GM18520 (cell line): Measurements from ENCODE around the gene PHACTR2.

ENCODE experiments used
- ATAC-seq: cut with Tn5 transposase; IDR thresholded peaks from one replicate; pipeline ENCODE4 v1.9.1; 2021; ENCODE audit not compliant: unreplicated experiment

Gene PHACTR2

DNA sequence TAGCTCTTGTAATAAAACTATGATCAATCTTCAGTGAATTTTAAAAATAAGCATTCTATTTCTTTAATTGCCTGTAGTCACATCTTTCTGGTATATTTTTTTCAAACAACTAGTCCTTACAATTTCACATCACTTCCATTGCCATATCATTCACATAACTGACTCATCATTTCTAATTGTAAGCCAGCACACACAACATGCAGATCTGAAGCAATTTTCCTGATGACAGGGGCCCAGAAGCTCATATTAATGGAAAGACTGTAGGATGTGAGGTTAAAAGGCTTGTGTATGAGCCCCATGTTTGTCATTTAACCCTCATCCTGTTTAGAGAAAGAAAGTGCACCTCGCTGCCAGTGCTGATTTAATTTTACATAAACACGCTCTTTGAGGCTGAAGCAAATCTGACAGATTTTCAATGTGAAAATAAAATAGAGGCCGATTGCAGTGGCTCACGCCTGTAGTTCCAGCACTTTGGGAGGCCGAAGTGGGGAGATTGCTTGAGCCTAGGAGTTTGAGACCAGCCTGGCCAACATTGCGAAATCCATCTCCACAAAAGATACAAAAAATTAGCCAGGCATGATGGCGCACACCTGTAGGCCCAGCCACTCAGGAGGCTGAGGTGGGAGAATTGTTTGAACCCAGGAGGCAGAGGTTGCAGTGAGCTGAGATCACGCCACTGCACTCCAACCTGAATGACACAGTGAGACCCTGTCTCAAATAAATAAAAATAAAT is 125.2 kb downstream of the PHACTR2 start:
- ATAC-seq, result no peak

DNA sequence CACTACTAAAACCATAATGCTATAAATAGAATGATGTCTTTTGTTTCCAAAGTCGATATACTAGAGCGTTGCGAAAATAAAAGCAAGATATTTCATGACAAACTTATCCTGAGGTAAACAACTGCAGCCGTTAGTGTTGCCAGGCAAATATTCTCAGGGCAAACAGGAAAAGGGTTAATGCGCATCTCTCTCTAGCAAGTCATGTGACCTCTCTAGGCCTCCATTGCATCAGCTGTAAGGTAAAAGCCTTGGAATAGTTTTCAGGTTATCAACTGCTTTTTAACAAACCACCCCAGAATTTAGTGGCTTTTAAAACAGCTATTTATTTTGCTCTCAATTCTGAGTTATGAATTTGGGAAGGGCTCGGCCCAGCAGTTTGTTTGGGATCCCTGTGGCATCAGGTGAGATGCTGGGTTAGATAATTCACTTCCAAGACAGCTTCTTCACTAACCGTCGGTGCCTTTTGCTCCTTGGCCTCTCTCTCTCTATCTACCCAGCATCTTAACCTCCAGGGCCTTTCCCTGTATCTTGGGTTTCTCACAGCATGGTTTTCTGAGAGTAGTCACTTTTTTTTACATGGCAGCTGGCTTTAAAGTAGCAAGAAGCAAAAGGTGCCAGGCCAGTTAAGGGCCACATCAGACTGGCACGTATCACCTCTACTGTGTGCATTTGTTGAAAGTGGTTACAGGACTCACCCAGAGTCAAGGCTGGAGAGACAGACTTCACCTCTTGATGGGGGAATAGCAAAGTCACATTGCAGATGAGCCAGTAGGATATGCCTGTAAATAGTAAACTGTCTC is 126.2 kb downstream of the PHACTR2 start:
- no peak for ATAC-seq

DNA sequence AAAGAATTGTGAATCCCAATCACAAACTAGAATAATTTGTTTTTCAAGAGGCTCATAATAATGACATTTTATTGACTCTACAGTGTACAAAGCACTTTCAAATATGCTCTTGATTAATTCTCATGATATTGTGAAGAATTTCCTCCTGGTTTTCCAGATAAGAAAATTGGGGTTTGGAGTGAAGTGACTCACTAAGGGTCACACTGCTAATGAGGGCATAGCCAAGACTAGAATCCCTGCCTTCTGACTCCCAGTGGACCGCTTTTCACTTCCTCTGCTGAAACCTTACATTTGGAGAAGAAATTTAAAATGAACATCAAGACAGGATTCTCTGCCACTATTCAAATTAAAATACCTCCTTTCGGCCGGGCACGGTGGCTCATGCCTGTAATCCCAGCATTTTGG is 127.1 kb downstream of the PHACTR2 start:
- ATAC-seq, result no peak

DNA sequence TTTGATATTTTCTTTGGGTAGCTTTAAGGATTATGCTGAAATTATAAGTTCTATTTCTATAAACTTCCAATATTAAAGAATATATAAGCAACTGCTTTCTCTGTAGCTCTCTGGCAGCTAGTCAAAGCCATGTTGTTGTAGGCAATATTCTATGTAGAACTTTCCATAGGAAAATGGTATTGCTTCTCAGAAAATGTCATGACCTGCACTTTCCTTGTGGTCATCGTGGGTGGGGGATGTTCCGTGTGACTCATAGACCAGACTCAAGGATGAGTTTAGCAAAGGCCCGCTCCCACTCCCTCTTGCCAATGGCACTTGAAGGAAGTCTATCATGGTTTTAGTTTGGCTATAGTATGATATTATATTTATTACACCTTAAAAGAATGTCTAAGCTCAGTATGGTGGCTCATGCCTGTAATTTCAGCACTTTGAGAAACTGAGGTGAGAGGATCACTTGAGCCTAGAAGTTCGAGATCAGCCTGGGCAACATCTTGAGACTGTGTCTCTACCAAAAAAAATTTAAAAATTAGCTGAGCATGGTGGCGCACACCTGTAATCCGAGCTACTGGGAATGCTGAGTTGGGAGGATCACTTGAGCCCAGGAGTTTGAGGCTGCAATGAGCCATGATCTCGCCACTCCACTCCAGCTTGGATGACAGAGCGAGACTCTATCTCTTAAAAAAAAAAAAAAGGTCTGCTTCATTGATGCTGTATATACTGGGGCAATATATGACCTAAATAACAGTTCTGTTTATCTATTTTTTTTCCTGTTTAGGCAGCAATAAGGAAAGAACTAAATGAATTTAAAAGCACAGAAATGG is 128.7 kb downstream of the PHACTR2 start:
- no peak for ATAC-seq

- ATAC-seq, result no peak
Measured at GRCh38 chr6:143807103-143807772, 129.5 kb downstream of the PHACTR2 start.

DNA sequence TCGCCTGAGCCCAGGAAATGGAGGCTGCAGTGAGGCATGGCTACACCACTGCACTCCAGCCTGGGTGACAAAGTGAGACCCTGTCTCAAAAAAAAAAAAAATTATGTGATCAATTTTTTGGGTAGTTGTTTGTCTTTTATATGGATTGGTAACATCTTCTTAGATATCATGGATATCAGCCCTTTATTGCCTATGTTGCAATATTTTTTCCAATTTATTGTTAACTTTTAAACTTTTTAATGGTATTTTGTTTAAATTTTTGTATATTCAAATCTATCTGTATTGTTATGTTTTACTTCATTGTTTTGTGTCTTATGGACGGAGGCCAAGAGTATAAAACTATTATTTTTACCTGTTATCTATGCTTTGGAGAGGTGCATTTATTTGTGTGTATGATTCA is 133.0 kb downstream of the PHACTR2 start:
- ATAC-seq, result no peak

GRCh38 chr6:143811501-143812157 is 133.9 kb downstream of the PHACTR2 start:
- no peak for ATAC-seq

- no peak for ATAC-seq
Measured at GRCh38 chr6:143817621-143818020, 139.9 kb downstream of the PHACTR2 start.

GRCh38 chr6:143821359-143821758 is 143.6 kb downstream of the PHACTR2 start:
- ATAC-seq, result no peak

- no peak for ATAC-seq
Measured at GRCh38 chr6:143822584-143823024, 144.8 kb downstream of the PHACTR2 start.

DNA sequence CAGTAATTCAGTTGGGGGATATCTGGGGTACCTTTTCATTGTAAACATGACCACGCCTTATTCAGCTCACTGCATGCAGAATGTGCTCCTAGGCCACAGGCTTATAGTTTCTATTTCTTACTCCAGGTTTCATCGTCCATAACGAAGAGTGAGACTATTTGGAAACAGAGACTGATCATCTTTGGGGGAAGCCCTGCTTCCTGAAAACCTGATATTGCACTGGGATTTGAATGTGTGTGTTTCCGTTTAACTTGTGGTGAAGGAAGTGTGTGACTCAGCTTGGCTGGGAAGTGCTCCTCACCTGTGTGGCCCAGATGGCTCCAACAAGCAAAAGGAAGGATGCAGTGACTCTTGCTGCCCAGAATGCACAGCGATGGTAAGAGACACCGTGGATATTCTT is 145.8 kb downstream of the PHACTR2 start:
- ATAC-seq, result no peak

DNA sequence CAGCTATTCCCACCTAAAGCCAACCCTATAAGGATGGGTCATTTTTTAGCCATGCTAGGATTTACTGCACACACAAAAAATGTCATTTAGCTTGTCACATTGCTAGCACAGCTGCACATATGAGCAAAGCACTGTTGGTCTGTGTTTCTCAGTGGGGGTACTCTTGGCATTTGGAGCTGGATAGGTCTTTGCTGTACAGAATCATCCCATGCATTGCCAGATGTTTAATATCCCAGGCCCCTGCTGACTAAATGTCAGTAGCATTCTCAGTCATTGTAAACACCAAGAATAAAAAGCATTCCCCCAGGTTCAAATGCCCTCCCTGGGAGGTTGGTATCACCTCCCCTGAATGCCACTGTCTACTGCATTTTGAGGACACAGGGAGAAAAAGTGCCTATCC is 150.8 kb downstream of the PHACTR2 start:
- no peak for ATAC-seq

DNA sequence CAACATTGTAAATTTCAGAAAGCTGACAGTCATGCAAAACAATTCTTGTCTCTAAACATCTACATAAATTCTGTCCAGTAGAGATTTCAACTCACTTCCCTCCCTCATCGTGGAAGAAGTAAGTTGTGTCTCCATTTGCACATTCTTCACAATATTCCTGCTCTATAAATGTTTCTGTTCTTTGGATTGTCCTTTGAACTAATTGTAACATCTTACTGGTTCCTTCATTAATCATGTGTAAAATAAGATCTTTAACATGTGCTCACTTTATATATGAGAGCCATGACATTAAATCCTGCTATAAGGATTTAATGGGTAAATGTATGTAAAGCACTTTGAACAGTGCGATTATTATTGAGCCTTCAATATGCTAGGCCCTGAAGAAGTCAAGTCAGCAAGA is 158.4 kb downstream of the PHACTR2 start:
- ATAC-seq, result no peak

DNA sequence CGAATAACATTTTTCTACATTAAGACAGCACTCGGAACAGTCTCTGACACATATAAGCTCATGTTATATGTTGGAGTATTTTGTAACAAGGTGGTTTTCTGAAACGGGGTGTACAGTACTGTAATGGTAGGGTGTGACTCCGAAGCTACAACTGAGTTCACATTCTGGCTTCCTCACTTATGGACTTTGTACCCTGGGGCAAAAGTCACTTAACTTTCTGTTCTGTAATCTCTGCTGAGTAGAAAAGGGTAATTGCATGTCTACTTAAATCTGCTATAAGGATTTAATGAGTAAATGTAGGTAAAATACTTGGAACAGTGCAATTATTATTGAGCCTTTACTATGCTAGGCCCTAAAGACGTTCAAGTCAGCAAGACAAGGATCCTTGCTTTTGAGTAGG is 160.6 kb downstream of the PHACTR2 start:
- ATAC-seq, result no peak

- ATAC-seq, result no peak
Measured at GRCh38 chr6:143839196-143839595, 161.4 kb downstream of the PHACTR2 start.

- ATAC-seq, result no peak
Measured at GRCh38 chr6:143840595-143841265, 163.0 kb downstream of the PHACTR2 start.

DNA sequence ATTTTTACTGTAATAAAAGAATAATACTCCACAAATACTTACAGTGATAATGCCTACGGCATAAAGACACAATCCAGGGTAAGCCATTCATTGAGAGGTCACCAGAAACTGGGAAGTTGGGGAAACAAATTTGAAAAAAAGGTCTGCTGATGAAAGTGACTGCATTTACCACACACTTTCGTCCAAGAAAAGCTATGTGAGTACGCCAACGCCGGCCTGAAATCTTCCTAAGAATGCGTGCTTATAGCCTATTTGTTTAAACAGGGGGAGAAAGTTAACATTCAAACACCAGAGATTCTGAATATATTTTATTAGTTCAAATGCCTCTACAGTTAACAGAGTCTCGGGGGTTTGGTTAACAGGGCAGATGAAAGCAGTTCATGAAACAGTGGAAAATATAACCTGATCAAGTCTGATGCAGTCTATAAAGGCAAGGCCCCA is 164.7 kb downstream of the PHACTR2 start:
- ATAC-seq, result peak; percentile 1

GRCh38 chr6:143842902-143843676 is 165.3 kb downstream of the PHACTR2 start, which contains the start of gene LTV1:
TSS of gene LTV1 (plus strand) at chr6:143843338. CDS start at chr6:143843478, 140 bp downstream.
- ATAC-seq, result peak; percentile 99

DNA sequence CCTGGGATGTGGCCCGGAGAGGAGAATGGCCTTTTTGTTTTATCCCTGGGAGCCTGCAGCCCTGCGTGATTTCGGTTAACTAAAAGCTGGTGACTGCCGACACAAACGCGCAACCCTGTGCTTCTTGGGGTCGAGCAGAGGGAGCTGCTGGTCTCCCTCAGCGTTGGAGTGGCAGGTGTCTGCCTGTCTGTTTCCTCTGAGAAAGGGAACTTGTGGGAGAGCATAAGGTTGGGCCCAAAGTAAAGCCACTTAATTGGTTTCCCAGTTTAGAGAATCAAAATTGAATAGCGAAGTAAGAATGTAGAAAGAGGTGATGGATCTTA is 165.9 kb downstream of the PHACTR2 start:
- ATAC-seq, result no peak
